Sigmoid colon (tissue), 4 donors: ENCODE data around the gene GNAS.

Source experiments
- POLR2A ChIP-seq, 2 donors: fragments of 450-650 bp; IDR thresholded peaks; one replicate each; pipeline ENCODE4 v1.6.1; 2016; ENCODE audit warnings: antibody characterized with exemption in 2 of 2, mild to moderate bottlenecking in 2 of 2, moderate library complexity in 2 of 2
- POLR2AphosphoS5 ChIP-seq, 4 donors: sonication (generic); formaldehyde crosslinking; IDR thresholded peaks; one replicate each; pipeline ENCODE4 v1.6.1; 2017; ENCODE audit warnings: antibody characterized with exemption in 4 of 4
- TF ChIP-seq, protein P1 (sequence below), 4 experiments: fragments of 450-650 bp in 3 of 4; fragments of 200-600 bp in 1 of 4; IDR thresholded peaks; one replicate each; pipeline ENCODE4 v1.5.1; 2016 to 2019; ENCODE audit warnings: antibody characterized with exemption in 4 of 4, mild to moderate bottlenecking in 3 of 4, moderate library complexity in 2 of 4

DNA sequence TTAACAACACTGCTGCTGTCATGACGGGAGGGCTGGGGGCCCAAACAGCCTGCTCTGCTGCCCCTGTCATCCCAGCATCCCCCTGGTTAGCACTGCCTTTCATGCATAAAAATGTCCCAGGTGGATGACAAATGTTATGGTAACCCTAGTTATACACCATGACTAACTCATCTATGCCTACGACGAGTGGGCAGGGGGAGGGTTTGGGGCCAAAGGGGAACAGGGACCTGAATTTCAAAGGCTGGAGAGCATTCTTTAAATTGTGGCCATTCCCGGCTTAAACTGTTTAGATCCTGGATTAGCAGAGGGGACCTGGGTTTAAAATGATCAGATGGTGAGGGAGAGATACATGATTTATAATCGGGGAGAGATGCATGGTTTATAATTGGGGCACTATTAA is 26.2 kb upstream of the GNAS start:
- TF ChIP-seq, protein P1, sequence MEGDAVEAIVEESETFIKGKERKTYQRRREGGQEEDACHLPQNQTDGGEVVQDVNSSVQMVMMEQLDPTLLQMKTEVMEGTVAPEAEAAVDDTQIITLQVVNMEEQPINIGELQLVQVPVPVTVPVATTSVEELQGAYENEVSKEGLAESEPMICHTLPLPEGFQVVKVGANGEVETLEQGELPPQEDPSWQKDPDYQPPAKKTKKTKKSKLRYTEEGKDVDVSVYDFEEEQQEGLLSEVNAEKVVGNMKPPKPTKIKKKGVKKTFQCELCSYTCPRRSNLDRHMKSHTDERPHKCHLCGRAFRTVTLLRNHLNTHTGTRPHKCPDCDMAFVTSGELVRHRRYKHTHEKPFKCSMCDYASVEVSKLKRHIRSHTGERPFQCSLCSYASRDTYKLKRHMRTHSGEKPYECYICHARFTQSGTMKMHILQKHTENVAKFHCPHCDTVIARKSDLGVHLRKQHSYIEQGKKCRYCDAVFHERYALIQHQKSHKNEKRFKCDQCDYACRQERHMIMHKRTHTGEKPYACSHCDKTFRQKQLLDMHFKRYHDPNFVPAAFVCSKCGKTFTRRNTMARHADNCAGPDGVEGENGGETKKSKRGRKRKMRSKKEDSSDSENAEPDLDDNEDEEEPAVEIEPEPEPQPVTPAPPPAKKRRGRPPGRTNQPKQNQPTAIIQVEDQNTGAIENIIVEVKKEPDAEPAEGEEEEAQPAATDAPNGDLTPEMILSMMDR (IDR thresholded peaks at IDR 0.05), result no peak
- no peak for TF ChIP-seq POLR2AphosphoS5 (IDR thresholded peaks at IDR 0.05)
- no peak for TF ChIP-seq POLR2A (IDR thresholded peaks at IDR 0.05)
